Left lung (tissue), 10 donors: ENCODE measurements around the gene TMBIM6. TPM values are rescaled to one million over a fixed set of nuclear protein-coding genes. Genes with fewer than 3 reads are reported as not detected.
A peak's percentile ranks its signal among the peaks of the same experiment; 100 is the strongest.

Source experiments
- ATAC-seq: fragments of 200-7000 bp; cut with Tn5 transposase; one replicate; pipeline ENCODE4 v1.9.1; 2020; ENCODE audit warnings: moderate library complexity
- DNase-seq, 4 donors: peaks; one replicate each; pipeline ENCODE4 v3.0.0-alpha.2; 2013 to 2020
- H3K27ac ChIP-seq, 2 donors: fragments of 200-600 bp; sonication (generic) in 1 of 2; one replicate each; pipeline versions ENCODE4 v1.5.0 to v1.8.0; 2020 to 2021
- H3K27me3 ChIP-seq, 2 donors: fragments of 200-600 bp; sonication (generic) in 1 of 2; one replicate each; pipeline versions ENCODE4 v1.5.0 to v1.8.0; 2020 to 2021
- H3K36me3 ChIP-seq, 2 donors: fragments of 200-600 bp; sonication (generic) in 1 of 2; one replicate each; pipeline versions ENCODE4 v1.5.0 to v1.8.0; 2020 to 2021
- H3K4me1 ChIP-seq, 2 donors: fragments of 200-600 bp; one replicate each; pipeline ENCODE4 v1.8.0; 2021
- H3K4me3 ChIP-seq, 2 donors: fragments of 200-600 bp; sonication (generic) in 1 of 2; one replicate each; pipeline versions ENCODE4 v1.5.0 to v1.8.0; 2020 to 2021; ENCODE audit warnings: mild to moderate bottlenecking in 1 of 2
- H3K9me3 ChIP-seq, 2 donors: fragments of 200-600 bp; sonication (generic) in 1 of 2; one replicate each; pipeline versions ENCODE4 v1.5.0 to v1.8.0; 2020 to 2021
- intact Hi-C, 2 donors: fragments of 100-400 bp; cut with DNase I; formaldehyde crosslinking; loops; one replicate each; pipeline versions ENCODE4 v1.11.2 to v1.14.2; 2022
- polyA plus RNA-seq, 6 donors: library from polyadenylated mRNA; unstranded; fragments of 120-200 nt; gene quantifications; one replicate each; pipeline ENCODE4 v1.2.1, GENCODE V29; 2013; ENCODE audit not compliant: insufficient read length in 6 of 6
- total RNA-seq, 2 donors: library from RNA; stranded (reverse); fragmentation: NEBNext Ultra II Directional; extraction: Animal tissue kit (Norgen Biotek cat#: 25700); gene quantifications; one replicate each; pipeline ENCODE4 v1.2.1, GENCODE V29; 2021
- TF ChIP-seq, protein P1 (sequence below), 2 donors: fragments of 200-600 bp; sonication (generic) in 1 of 2; IDR thresholded peaks; one replicate each; pipeline versions ENCODE4 v1.5.0 to v1.8.0; 2021; ENCODE audit warnings: antibody characterized with exemption in 2 of 2
- donor health status: DM: no; HTN: yes; CAD: no.
- donor health status: DM: no; HTN: no; CAD: no.

TMBIM6 gene
- total and polyA plus RNA-seq, 8 donors = 422 to 876 (median 493) TPM

DNA sequence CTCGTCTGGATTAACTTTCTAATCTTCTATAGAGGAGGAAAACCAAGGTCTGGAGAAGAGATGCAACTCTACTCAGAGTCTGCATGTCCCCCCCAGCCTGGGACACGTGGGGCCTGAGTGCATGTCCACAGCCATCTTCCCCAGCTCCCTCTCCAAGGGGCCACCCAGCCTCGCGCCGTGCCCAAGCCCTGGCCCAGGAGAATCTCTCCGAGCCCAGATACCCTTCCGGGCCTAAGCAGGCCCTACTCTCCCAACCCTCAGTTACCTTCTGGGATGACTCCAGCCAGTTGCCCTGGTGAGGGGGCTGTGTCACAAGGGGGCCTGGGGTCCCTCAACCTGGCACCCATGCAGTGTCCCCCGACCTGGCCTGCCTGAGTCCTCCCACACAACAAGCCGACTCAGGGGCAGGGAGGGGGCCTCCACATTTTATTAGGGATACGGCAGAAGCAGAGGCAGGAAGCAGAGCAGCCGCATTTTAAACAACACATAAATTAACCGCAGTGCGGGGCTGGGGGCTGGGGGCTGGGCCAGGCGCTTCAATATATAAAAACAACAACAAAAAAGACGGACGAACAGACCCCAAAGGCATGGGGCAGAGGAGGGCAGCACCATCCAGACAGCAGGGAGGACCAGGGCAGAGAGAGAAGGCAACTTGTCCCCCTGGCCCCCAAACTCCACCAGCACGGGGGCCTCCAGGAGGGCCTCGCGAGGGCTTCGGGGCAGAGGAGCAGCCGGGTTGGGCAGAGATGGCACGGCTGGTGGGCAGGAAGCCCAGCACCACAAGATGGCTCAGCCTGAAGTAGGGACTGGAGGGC is 49.6 kb downstream of the TMBIM6 start:
- Histone ChIP-seq H3K27ac (no peak overlapping the region), H3K4me1 (peaks cover 0 to 4% of the 10 kb centered on the region in 2 donors), H3K4me3 (no peak overlapping the region), H3K9me3 (peaks cover 0 to 3% of the 10 kb centered on the region in 2 donors), H3K27me3 (no peaks in the 10 kb centered on the region), H3K36me3 (peaks cover 0 to 57% of the 10 kb centered on the region in 2 donors)
- no peak for ATAC-seq
- peak in 1 of 4 donors; percentile 72 for DNase-seq
- intact Hi-C loops = no loop called here
- TF ChIP-seq, protein P1, sequence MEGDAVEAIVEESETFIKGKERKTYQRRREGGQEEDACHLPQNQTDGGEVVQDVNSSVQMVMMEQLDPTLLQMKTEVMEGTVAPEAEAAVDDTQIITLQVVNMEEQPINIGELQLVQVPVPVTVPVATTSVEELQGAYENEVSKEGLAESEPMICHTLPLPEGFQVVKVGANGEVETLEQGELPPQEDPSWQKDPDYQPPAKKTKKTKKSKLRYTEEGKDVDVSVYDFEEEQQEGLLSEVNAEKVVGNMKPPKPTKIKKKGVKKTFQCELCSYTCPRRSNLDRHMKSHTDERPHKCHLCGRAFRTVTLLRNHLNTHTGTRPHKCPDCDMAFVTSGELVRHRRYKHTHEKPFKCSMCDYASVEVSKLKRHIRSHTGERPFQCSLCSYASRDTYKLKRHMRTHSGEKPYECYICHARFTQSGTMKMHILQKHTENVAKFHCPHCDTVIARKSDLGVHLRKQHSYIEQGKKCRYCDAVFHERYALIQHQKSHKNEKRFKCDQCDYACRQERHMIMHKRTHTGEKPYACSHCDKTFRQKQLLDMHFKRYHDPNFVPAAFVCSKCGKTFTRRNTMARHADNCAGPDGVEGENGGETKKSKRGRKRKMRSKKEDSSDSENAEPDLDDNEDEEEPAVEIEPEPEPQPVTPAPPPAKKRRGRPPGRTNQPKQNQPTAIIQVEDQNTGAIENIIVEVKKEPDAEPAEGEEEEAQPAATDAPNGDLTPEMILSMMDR (IDR thresholded peaks at IDR 0.05) = no peak

DNA sequence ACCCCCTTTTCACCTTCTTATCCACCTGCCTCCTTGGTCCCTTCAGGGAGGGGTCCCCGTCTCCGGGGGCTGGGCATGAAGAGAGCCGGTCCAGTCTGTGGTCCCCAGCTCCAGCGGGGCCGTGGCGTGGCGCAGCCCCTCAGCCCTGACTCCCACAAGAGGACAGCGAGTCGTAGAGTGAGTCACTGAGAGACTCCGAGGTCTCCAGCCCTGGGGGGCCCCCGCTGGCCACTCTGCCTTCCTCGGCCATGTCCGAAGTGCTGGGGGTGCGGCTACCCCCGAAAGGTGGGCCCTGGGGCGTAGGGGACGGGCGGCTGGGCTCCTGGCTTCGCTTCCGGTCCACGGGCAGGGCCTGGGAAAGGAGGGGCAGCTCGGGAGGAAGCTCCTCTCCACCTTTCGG is 50.3 kb downstream of the TMBIM6 start:
- peak in 1 of 4 donors; percentile 72 for DNase-seq
- no peak overlapping the region for H3K4me3 ChIP-seq
- no peak overlapping the region for H3K27ac ChIP-seq
- peaks cover 0 to 3% of the 10 kb centered on the region in 2 donors for H3K9me3 ChIP-seq
- peaks cover 0 to 6% of the 10 kb centered on the region in 2 donors for H3K4me1 ChIP-seq
- H3K27me3 ChIP-seq = no peaks in the 10 kb centered on the region
- intact Hi-C loops = no loop called here
- no peak for ATAC-seq
- peaks cover 0 to 65% of the 10 kb centered on the region in 2 donors for H3K36me3 ChIP-seq
- TF ChIP-seq, protein P1 (IDR thresholded peaks at IDR 0.05) = no peak

DNA sequence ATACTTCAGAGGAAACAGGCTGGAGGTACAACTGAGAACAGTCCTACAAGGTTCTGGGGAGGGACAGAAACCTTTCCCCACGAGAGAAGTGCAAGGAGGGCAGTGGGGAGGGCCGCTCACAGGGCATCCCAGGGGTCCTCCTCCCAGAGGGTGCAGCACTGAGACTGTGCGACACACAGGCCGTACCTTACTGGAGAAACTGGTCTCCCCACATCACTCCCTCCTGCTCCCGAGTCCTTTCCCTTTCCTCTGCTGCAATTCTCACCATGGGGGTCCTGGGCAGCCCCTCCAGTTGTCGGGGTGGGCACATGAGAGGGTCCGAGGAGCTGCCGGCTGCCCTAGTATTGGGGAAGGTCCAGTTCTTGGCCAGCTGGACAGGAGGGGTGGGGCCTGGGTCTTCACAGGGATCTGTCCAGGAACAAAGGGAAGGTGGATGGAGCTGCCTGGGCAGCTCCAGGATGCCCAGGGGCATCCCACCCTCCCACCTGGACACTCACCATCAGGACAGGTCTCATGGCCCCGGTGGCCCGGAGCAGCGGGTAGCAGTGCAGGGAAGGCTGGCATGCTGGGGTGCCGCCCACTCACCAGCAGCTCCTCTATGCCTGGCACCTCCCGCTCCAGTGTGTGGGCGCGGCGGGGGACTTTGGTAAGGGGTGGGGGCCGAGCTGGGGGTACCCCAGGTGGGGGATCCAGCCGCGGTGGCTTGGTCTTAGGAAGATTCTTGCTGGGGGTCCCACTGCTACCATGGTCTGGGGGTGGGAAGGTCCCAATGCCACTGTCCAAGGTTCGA is 51.0 kb downstream of the TMBIM6 start:
- H3K4me1 ChIP-seq = peaks cover 0 to 10% of the 10 kb centered on the region in 2 donors
- intact Hi-C loops = no loop called here

DNA sequence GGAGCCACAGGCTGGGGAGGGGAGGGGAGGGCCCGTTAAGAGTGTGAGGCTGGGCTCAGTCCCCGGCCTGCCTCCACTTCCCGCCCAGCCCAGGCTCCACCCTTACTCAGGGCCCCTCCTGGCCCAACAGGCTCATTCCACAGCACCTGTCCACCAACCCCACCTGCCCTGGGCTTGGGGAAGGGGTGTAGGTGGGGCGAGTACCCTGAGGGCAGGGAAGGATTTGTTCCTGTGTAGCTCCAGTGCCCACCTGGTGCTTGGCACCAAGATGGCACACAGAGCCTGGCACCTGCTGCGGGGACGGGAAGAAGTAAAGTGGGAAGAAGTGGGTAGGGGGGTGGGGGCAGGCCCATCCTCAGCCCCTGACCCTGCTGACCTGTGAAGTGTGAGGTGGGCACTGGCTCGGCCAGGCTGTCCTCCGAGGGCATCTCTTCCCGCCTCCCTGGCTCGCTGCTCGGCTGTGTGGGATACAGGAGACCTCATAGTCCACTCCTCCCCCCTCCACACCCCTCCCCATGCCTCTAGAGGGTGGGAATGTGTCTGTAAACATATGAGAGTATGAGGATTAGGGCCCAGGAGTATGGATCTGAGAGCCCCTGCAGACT is 51.7 kb downstream of the TMBIM6 start:
- DNase-seq (no peak), ATAC-seq (no peak)
- Histone ChIP-seq H3K4me3 (no peak overlapping the region), H3K27ac (no peak overlapping the region), H3K4me1 (peaks cover 0 to 17% of the 10 kb centered on the region in 2 donors), H3K9me3 (no peaks in the 10 kb centered on the region), H3K27me3 (no peaks in the 10 kb centered on the region), H3K36me3 (peaks cover 0 to 79% of the 10 kb centered on the region in 2 donors)
- TF ChIP-seq, protein P1 (IDR thresholded peaks at IDR 0.05) = no peak
- intact Hi-C loops = no loop called here

More for the DNA sequence above, 51.0 kb downstream of the TMBIM6 start:
- H3K4me3 ChIP-seq = no peak overlapping the region
- ATAC-seq (no peak), DNase-seq (no peak)
- H3K36me3 ChIP-seq = peaks cover 0 to 72% of the 10 kb centered on the region in 2 donors
- no peaks in the 10 kb centered on the region for H3K27me3 ChIP-seq
- no peak overlapping the region for H3K27ac ChIP-seq
- peaks cover 0 to 3% of the 10 kb centered on the region in 2 donors for H3K9me3 ChIP-seq
- TF ChIP-seq, protein P1 (IDR thresholded peaks at IDR 0.05) = no peak
